WTC11 (cell line): ENCODE results near the gene EVA1A. TPM values are rescaled to one million over a fixed set of nuclear protein-coding genes. Genes with fewer than 3 reads are reported as not detected.

Source experiments
- ATAC-seq: fragments of 200-7000 bp; cut with Tn5 transposase; 2 replicates; pipeline ENCODE4 v1.10.0; 2021; ENCODE audit warnings: mild to moderate bottlenecking, moderate library complexity
- CTCF ChIA-PET: fragments of 300-600 bp; sonication (Branson Sonifier 250); formaldehyde crosslinking; loops from one replicate; lab custom pipeline; 2021; ENCODE audit warnings: antibody characterized with exemption; lab: Charles Lee
- POLR2A ChIA-PET: fragments of 350-600 bp; sonication (Branson Sonifier 250); formaldehyde crosslinking; loops from one replicate; lab custom pipeline; 2021; ENCODE audit warnings: antibody characterized with exemption; lab: Charles Lee
- DNase-seq: peaks from one replicate; pipeline ENCODE4 v3.0.0; 2021; ENCODE audit warnings: low spot score
- H3K27ac Mint-ChIP-seq: 2 replicates; pipeline ENCODE4 v1.8.0; 2021; ENCODE audit warnings: mixed read lengths
- H3K27me3 Mint-ChIP-seq: 2 replicates; pipeline ENCODE4 v1.8.0; 2021; ENCODE audit warnings: low read depth, mild to moderate bottlenecking, moderate library complexity, mixed read lengths
- H3K36me3 Mint-ChIP-seq: 2 replicates; pipeline ENCODE4 v1.8.0; 2021; ENCODE audit warnings: mixed read lengths
- H3K4me1 Mint-ChIP-seq: 2 replicates; pipeline ENCODE4 v1.8.0; 2022; ENCODE audit warnings: mixed read lengths
- H3K4me3 Mint-ChIP-seq: 2 replicates; pipeline ENCODE4 v1.8.0; 2021; ENCODE audit warnings: mild to moderate bottlenecking, moderate library complexity, mixed read lengths
- H3K9me3 Mint-ChIP-seq: 2 replicates; pipeline ENCODE4 v1.8.0; 2021; ENCODE audit warnings: mixed read lengths
- ATF1 ChIP-seq: sonication (generic); formaldehyde crosslinking; IDR thresholded peaks from 2 replicates; pipeline ENCODE4 v1.8.1; 2023; ENCODE audit warnings: mild to moderate bottlenecking, moderate library complexity, missing genetic modification reagents
- ATF2 ChIP-seq: sonication (generic); formaldehyde crosslinking; IDR thresholded peaks from 2 replicates; pipeline ENCODE4 v1.8.1; 2022; ENCODE audit warnings: low read depth, missing genetic modification reagents, borderline replicate concordance
- CREB1 ChIP-seq: sonication (generic); formaldehyde crosslinking; IDR thresholded peaks from 2 replicates; pipeline ENCODE4 v1.8.0; 2023; ENCODE audit warnings: mild to moderate bottlenecking, missing genetic modification reagents
- CTCF ChIP-seq: fragments of 200-600 bp; IDR thresholded peaks from 2 replicates; pipeline ENCODE4 v1.8.0; 2022; ENCODE audit warnings: antibody characterized with exemption
- E2F4 ChIP-seq: sonication (generic); formaldehyde crosslinking; IDR thresholded peaks from 2 replicates; pipeline ENCODE4 v1.8.1; 2022; ENCODE audit warnings: low read depth, mild to moderate bottlenecking, moderate library complexity, missing genetic modification reagents, borderline replicate concordance
- FOXJ3 ChIP-seq: sonication (generic); formaldehyde crosslinking; IDR thresholded peaks from 2 replicates; pipeline ENCODE4 v1.9.0; 2021; ENCODE audit warnings: missing genetic modification reagents, mild to moderate bottlenecking, borderline replicate concordance
- HMGA2 ChIP-seq: fragments of 250-450 bp; sonication (Bioruptor Pico); IDR thresholded peaks from 2 replicates; pipeline ENCODE4 v1.4.0; 2021; ENCODE audit warnings: mild to moderate bottlenecking, moderate library complexity
- IRF2 ChIP-seq: sonication (generic); formaldehyde crosslinking; IDR thresholded peaks from 2 replicates; pipeline ENCODE4 v1.8.0; 2022; ENCODE audit warnings: low read depth, missing genetic modification reagents, borderline replicate concordance
- KAT7 ChIP-seq: sonication (generic); formaldehyde crosslinking; IDR thresholded peaks from 2 replicates; pipeline ENCODE4 v1.8.1; 2023; ENCODE audit warnings: missing genetic modification reagents, mild to moderate bottlenecking, borderline replicate concordance
- MLX ChIP-seq: sonication (generic); formaldehyde crosslinking; IDR thresholded peaks from 2 replicates; pipeline ENCODE4 v1.8.1; 2023; ENCODE audit warnings: mild to moderate bottlenecking, missing genetic modification reagents, moderate library complexity
- MYBL2 ChIP-seq: sonication (generic); formaldehyde crosslinking; IDR thresholded peaks from 2 replicates; pipeline ENCODE4 v1.8.1; 2023; ENCODE audit warnings: mild to moderate bottlenecking, moderate library complexity, missing genetic modification reagents
- OVOL2 ChIP-seq: fragments of 250-450 bp; sonication (Bioruptor Pico); IDR thresholded peaks from 2 replicates; pipeline ENCODE4 v1.9.0; 2021; ENCODE audit warnings: mild to moderate bottlenecking, borderline replicate concordance
- TEAD4 ChIP-seq: sonication (generic); formaldehyde crosslinking; IDR thresholded peaks from 2 replicates; pipeline ENCODE4 v1.8.0; 2022; ENCODE audit warnings: mild to moderate bottlenecking, missing genetic modification reagents
- ZBTB21 ChIP-seq: sonication (generic); formaldehyde crosslinking; IDR thresholded peaks from 2 replicates; pipeline ENCODE4 v1.8.1; 2023; ENCODE audit warnings: mild to moderate bottlenecking, missing genetic modification reagents, borderline replicate concordance
- ZNF396 ChIP-seq: fragments of 250-450 bp; sonication (Bioruptor Pico); IDR thresholded peaks from 2 replicates; pipeline ENCODE4 v1.8.0; 2021; ENCODE audit warnings: mild to moderate bottlenecking, moderate library complexity, borderline replicate concordance
- ZNF671 ChIP-seq: fragments of 250-450 bp; sonication (Bioruptor Pico); IDR thresholded peaks from 2 replicates; pipeline ENCODE4 v1.8.0; 2021; ENCODE audit warnings: mild to moderate bottlenecking
- total RNA-seq: library from RNA; stranded (reverse); gene quantifications from 3 replicates; pipeline ENCODE4 v1.2.3, GENCODE V29; 2021
- TF ChIP-seq, protein P1 (sequence below): sonication (generic); formaldehyde crosslinking; IDR thresholded peaks from 2 replicates; pipeline ENCODE4 v1.8.1; 2022; ENCODE audit warnings: missing genetic modification reagents, borderline replicate concordance
- TF ChIP-seq, protein P2 (sequence below): sonication (generic); formaldehyde crosslinking; IDR thresholded peaks from 2 replicates; pipeline ENCODE4 v1.8.1; 2023; ENCODE audit warnings: mild to moderate bottlenecking, missing genetic modification reagents, borderline replicate concordance
- TF ChIP-seq, protein P3 (sequence below): sonication (generic); formaldehyde crosslinking; conservative IDR thresholded peaks from 2 replicates; pipeline ENCODE4 v1.8.1; 2022; ENCODE audit warnings: mild to moderate bottlenecking, missing genetic modification reagents

Gene EVA1A
- total RNA-seq, 1 experiment from 2014 or later: 4.1 TPM

DNA sequence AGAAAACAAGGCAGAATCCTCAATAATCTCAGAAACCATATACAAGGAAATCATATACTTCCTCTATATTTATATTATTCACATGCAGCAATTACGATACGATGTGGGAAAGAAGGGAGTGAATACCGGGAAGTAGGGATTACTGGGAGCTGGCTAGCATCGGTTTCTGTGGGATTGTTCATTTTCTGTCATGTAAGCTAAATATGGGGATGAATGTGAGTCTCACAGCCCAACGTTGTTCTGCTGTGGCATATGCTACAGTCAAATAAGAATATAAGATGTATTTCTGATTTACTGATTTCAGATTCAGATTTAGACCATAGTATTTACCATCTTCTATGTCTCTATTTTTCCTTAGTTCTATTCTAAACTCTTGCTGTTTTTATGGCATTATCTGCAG lies 113.6 kb downstream of the EVA1A start:
- Mint-ChIP-seq H3K27me3 (no peaks in the 10 kb centered on the region; the same call in 1 of the 2 replicates), H3K4me1 (no peaks in the 10 kb centered on the region), H3K27ac (no peak overlapping the region), H3K36me3 (peaks cover 15% of the 10 kb centered on the region), H3K9me3 (peaks cover 14% of the 10 kb centered on the region), H3K4me3 (no peak overlapping the region)
- ChIA-PET CTCF (interaction anchor here (0.8 kb wide), 1 partner anchor 19 kb away, joined by 3 read pairs; no protein-coding TSS in a partner anchor), POLR2A (no interaction called here)
- TF ChIP-seq ATF2 (CRISPR knock-in tag) (no peak), KAT7 (CRISPR knock-in tag) (no peak), TEAD4 (no peak), MYBL2 (CRISPR knock-in tag) (no peak), FOXJ3 (CRISPR knock-in tag) (no peak), ZNF671 (CRISPR knock-in tag) (no peak), OVOL2 (CRISPR knock-in tag) (no peak), MLX (CRISPR knock-in tag) (no peak), HMGA2 (CRISPR knock-in tag) (no peak), ZNF396 (CRISPR knock-in tag) (no peak), ATF1 (no peak), CTCF (no peak), ZBTB21 (CRISPR knock-in tag) (no peak), E2F4 (CRISPR knock-in tag) (no peak), IRF2 (CRISPR knock-in tag) (no peak), CREB1 (no peak)
- TF ChIP-seq, protein P1, sequence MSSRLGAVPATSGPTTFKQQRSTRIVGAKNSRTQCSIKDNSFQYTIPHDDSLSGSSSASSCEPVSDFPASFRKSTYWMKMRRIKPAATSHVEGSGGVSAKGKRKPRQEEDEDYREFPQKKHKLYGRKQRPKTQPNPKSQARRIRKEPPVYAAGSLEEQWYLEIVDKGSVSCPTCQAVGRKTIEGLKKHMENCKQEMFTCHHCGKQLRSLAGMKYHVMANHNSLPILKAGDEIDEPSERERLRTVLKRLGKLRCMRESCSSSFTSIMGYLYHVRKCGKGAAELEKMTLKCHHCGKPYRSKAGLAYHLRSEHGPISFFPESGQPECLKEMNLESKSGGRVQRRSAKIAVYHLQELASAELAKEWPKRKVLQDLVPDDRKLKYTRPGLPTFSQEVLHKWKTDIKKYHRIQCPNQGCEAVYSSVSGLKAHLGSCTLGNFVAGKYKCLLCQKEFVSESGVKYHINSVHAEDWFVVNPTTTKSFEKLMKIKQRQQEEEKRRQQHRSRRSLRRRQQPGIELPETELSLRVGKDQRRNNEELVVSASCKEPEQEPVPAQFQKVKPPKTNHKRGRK: no peak
- TF ChIP-seq, protein P2, sequence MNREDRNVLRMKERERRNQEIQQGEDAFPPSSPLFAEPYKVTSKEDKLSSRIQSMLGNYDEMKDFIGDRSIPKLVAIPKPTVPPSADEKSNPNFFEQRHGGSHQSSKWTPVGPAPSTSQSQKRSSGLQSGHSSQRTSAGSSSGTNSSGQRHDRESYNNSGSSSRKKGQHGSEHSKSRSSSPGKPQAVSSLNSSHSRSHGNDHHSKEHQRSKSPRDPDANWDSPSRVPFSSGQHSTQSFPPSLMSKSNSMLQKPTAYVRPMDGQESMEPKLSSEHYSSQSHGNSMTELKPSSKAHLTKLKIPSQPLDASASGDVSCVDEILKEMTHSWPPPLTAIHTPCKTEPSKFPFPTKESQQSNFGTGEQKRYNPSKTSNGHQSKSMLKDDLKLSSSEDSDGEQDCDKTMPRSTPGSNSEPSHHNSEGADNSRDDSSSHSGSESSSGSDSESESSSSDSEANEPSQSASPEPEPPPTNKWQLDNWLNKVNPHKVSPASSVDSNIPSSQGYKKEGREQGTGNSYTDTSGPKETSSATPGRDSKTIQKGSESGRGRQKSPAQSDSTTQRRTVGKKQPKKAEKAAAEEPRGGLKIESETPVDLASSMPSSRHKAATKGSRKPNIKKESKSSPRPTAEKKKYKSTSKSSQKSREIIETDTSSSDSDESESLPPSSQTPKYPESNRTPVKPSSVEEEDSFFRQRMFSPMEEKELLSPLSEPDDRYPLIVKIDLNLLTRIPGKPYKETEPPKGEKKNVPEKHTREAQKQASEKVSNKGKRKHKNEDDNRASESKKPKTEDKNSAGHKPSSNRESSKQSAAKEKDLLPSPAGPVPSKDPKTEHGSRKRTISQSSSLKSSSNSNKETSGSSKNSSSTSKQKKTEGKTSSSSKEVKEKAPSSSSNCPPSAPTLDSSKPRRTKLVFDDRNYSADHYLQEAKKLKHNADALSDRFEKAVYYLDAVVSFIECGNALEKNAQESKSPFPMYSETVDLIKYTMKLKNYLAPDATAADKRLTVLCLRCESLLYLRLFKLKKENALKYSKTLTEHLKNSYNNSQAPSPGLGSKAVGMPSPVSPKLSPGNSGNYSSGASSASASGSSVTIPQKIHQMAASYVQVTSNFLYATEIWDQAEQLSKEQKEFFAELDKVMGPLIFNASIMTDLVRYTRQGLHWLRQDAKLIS (CRISPR knock-in tag): no peak
- TF ChIP-seq, protein P3, sequence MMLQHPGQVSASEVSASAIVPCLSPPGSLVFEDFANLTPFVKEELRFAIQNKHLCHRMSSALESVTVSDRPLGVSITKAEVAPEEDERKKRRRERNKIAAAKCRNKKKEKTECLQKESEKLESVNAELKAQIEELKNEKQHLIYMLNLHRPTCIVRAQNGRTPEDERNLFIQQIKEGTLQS (CRISPR knock-in tag): no peak
- no peak for ATAC-seq
- no peak for DNase-seq

Other genes with a start within 250 kb of the EVA1A start
- gene MRPL19, start 85.8 kb upstream of the EVA1A start, total RNA-seq: 65.8 to 71.3 TPM (median 70.0 TPM) in 3 replicates
- gene GCFC2, start 150.0 kb upstream of the EVA1A start, total RNA-seq: 12.5 to 16.4 TPM (median 14.4 TPM) in 3 replicates